ENCODE measurements around the gene CAST. TPM values are rescaled to one million over a fixed set of nuclear protein-coding genes. Genes with fewer than 3 reads are reported as not detected.

Gene CAST
- total RNA-seq, 2 experiments from 2014 or later, result 197 to 200 TPM

GRCh38 chr5:96663608-96664007, 1.4 kb downstream of the CAST start:
- intact Hi-C loops (cut with DNase I, micrococcal nuclease), result loop anchor here (2.0 to 10.0 kb wide), 6 partner anchors 21 to 1109 kb away; partner anchors contain the start of genes ARSK (in 1 of the 2) and SKIC3 (in 1 of the 2)
- Histone ChIP-seq H3K27ac (ENCODE audit: low read depth in 1 of 2, low read length in 2 of 2) (peak overlapping the region in 1 of 2 donors; percentile 19), H3K4me1 (ENCODE audit: insufficient read depth, low read length) (peaks cover 23% of the 10 kb centered on the region), H3K4me3 (ENCODE audit: low read length) (peak overlapping the region; percentile 88), H3K27me3 (ENCODE audit: control insufficient read depth in 1 of 2, insufficient read depth in 2 of 2, low read length in 2 of 2) (no peaks in the 10 kb centered on the region), H3K36me3 (ENCODE audit: insufficient read depth, low read length) (no peaks in the 10 kb centered on the region), H3K9me3 (ENCODE audit: control insufficient read depth in 1 of 2, insufficient read depth in 1 of 2, low read length in 2 of 2) (no peaks in the 10 kb centered on the region)
- Mint-ChIP-seq H3K9me3 (no peaks in the 10 kb centered on the region), H3K27me3 (no peaks in the 10 kb centered on the region), H3K4me3 (peak overlapping the region; percentile 96), H3K27ac (peak overlapping the region; percentile 95), H3K36me3 (ENCODE audit: low read depth) (peaks cover 15% of the 10 kb centered on the region), H3K4me1 (ENCODE audit: low read depth) (peaks cover 64% of the 10 kb centered on the region)
- DNase-seq (no peak), ATAC-seq (ENCODE audit: poor library complexity) (no peak)
- no peak for TF ChIP-seq CTCF (IDR thresholded peaks at IDR 0.05)
- ChIA-PET POLR2A (interaction anchor here (0.8 to 3.0 kb wide), 10 partner anchors 9 to 1041 kb away, joined by 3 to 37 read pairs (median 6); partner anchors contain the start of gene ERAP1), CTCF (interaction anchor here (1.5 to 2.0 kb wide), 3 partner anchors 9 to 39 kb away, joined by 4 to 9 read pairs (median 6); no protein-coding TSS in a partner anchor)

- TF ChIP-seq CTCF (IDR thresholded peaks at IDR 0.05), result no peak
- Histone ChIP-seq H3K36me3 (ENCODE audit: insufficient read depth, low read length) (no peaks in the 10 kb centered on the region), H3K9me3 (ENCODE audit: control insufficient read depth in 1 of 2, insufficient read depth in 1 of 2, low read length in 2 of 2) (no peaks in the 10 kb centered on the region), H3K4me1 (ENCODE audit: insufficient read depth, low read length) (peaks cover 23% of the 10 kb centered on the region), H3K27me3 (ENCODE audit: control insufficient read depth in 1 of 2, insufficient read depth in 2 of 2, low read length in 2 of 2) (no peaks in the 10 kb centered on the region), H3K4me3 (ENCODE audit: low read length) (no peak overlapping the region), H3K27ac (ENCODE audit: low read depth in 1 of 2, low read length in 2 of 2) (no peak overlapping the region)
- intact Hi-C loops (cut with DNase I, micrococcal nuclease), result loop anchor here (2.0 to 10.0 kb wide), 6 partner anchors 38 to 1110 kb away; partner anchors contain the start of genes ARSK (in 1 of the 2) and SKIC3 (in 1 of the 2)
- H3K9me3 Mint-ChIP-seq, result no peaks in the 10 kb centered on the region
- peak overlapping the region; percentile 83 for H3K4me3 Mint-ChIP-seq
- ChIA-PET POLR2A (no interaction called here), CTCF (no interaction called here)
- ATAC-seq (ENCODE audit: poor library complexity) (no peak), DNase-seq (peak in 3 of 14 experiments; percentile 46 to 61 (median 59))
- H3K27ac Mint-ChIP-seq, result peak overlapping the region; percentile 95
- H3K36me3 Mint-ChIP-seq (ENCODE audit: low read depth), result peaks cover 15% of the 10 kb centered on the region
- peaks cover 66% of the 10 kb centered on the region for H3K4me1 Mint-ChIP-seq (ENCODE audit: low read depth)
- no peaks in the 10 kb centered on the region for H3K27me3 Mint-ChIP-seq
Measured at GRCh38 chr5:96664669-96665068, 2.5 kb downstream of the CAST start.

- ChIA-PET CTCF (no interaction called here), POLR2A (no interaction called here)
- no peaks in the 10 kb centered on the region for H3K27me3 Mint-ChIP-seq
- Histone ChIP-seq H3K27me3 (ENCODE audit: control insufficient read depth in 1 of 2, insufficient read depth in 2 of 2, low read length in 2 of 2) (no peaks in the 10 kb centered on the region), H3K36me3 (ENCODE audit: insufficient read depth, low read length) (peaks cover 6% of the 10 kb centered on the region), H3K9me3 (ENCODE audit: control insufficient read depth in 1 of 2, insufficient read depth in 1 of 2, low read length in 2 of 2) (no peaks in the 10 kb centered on the region), H3K4me3 (ENCODE audit: low read length) (no peak overlapping the region), H3K4me1 (ENCODE audit: insufficient read depth, low read length) (peaks cover 6% of the 10 kb centered on the region), H3K27ac (ENCODE audit: low read depth in 1 of 2, low read length in 2 of 2) (no peak overlapping the region)
- ATAC-seq (ENCODE audit: poor library complexity), result no peak
- DNase-seq, result no peak
- no peak overlapping the region for H3K27ac Mint-ChIP-seq
- H3K4me3 Mint-ChIP-seq, result no peak overlapping the region
- no peaks in the 10 kb centered on the region for H3K9me3 Mint-ChIP-seq
- TF ChIP-seq CTCF (IDR thresholded peaks at IDR 0.05), result no peak
- H3K36me3 Mint-ChIP-seq (ENCODE audit: low read depth), result peaks cover 15% of the 10 kb centered on the region
- H3K4me1 Mint-ChIP-seq (ENCODE audit: low read depth), result peaks cover 66% of the 10 kb centered on the region
- intact Hi-C loops (cut with DNase I, micrococcal nuclease), result loop anchor here in 1 of 2 experiments (5.0 to 10.0 kb wide), 2 partner anchors 144 to 1114 kb away; partner anchors contain the start of genes ARSK and SKIC3
Measured at GRCh38 chr5:96668725-96669124, 6.5 kb downstream of the CAST start.

Measured in CD4-positive, alpha-beta T cell (primary cell).